Measurements from ENCODE around the gene PGAM1. TPM values are rescaled to one million over a fixed set of nuclear protein-coding genes. Genes with fewer than 3 reads are reported as not detected.

PGAM1 gene
- total RNA-seq, 1 experiment from 2014 or later, result 148 TPM

DNA sequence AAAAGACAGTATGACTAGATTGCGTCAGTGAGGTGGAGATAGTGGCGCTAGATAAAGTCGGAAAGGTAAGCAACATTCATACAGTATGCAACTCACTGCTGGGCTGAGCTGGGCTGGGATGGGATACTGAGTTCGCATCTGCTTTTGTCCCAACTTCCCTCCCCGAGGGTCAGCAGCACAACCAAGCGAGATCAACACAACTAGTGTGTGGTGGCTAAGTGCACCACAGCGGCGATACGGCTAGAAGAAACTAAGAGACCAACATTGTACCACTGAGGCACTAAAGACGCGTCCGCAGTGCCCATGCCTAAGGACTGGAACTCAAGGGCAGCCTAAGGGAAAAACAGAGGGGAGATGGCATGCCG lies 19.3 kb downstream of the PGAM1 start:
- no TSS peak for BruUV-seq (replicated peaks)
- Mint-ChIP-seq H3K4me3 (ENCODE audit: low read depth, unreplicated experiment) (peak overlapping the region; percentile 98), H3K27me3 (ENCODE audit: unreplicated experiment) (no peaks in the 10 kb centered on the region), H3K9me3 (ENCODE audit: low read depth, unreplicated experiment) (no peaks in the 10 kb centered on the region), H3K36me3 (ENCODE audit: insufficient read depth, unreplicated experiment) (peaks cover 28% of the 10 kb centered on the region), H3K27ac (ENCODE audit: unreplicated experiment) (peak overlapping the region; percentile 67), H3K4me1 (ENCODE audit: low read depth, unreplicated experiment) (peaks cover 15% of the 10 kb centered on the region)
- TF ChIP-seq, protein P1, sequence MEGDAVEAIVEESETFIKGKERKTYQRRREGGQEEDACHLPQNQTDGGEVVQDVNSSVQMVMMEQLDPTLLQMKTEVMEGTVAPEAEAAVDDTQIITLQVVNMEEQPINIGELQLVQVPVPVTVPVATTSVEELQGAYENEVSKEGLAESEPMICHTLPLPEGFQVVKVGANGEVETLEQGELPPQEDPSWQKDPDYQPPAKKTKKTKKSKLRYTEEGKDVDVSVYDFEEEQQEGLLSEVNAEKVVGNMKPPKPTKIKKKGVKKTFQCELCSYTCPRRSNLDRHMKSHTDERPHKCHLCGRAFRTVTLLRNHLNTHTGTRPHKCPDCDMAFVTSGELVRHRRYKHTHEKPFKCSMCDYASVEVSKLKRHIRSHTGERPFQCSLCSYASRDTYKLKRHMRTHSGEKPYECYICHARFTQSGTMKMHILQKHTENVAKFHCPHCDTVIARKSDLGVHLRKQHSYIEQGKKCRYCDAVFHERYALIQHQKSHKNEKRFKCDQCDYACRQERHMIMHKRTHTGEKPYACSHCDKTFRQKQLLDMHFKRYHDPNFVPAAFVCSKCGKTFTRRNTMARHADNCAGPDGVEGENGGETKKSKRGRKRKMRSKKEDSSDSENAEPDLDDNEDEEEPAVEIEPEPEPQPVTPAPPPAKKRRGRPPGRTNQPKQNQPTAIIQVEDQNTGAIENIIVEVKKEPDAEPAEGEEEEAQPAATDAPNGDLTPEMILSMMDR (IDR thresholded peaks at IDR 0.05; ENCODE audit: unreplicated experiment), result no peak
- DNase-seq, result no peak
- CTCF ChIA-PET, result no interaction called here
- intact Hi-C loops (cut with micrococcal nuclease; ENCODE audit: unreplicated experiment), result loop anchor here (1.0 kb wide), 1 partner anchor 38 kb away; no protein-coding TSS in a partner anchor

DNA sequence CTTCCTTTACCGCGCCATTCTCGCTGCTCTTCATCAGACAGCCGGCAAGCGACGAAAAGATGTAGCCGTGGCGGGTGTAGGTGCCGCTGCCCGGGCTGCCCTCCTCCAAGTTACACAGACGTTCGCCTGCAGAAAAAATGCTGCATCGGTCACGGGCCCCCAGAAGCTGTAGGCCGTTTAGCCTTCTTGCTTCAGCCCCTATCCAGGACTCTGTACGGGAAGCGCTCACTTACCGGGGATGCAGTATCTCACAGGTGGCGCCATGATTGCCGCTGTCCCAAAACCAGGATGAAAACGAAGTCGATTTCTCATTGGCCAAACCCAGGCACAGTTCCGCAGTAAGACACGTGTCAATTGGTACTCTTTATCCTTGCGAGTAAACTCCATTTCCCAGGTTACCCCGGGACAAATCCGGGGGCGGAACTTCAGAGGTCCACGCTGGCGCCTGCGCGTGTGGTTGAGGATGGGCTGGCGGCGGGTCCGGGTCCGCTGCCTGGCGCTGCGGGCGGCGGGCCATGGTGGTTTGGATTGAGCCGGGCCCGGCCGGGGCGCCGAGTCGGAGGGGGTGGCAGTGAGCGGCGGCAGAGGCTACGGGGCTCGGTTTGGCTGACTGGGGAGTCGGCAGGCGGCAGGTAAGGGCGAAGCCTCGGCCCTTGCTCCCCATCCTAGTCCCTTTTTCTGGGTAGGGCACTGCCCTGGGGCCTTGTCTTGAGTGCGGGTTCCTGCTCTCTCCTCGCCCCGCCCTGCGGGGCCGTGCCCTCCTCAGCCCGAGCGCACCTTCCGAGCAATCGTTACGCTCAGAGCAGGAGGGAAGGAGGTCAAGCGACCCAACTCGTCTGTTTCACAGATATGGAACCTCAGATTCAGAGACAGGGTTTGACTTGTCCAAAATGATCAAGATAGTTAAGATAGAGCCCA lies 20.0 kb downstream of the PGAM1 start, which contains the start of the genes EXOSC1 and ZDHHC16:
TSS of gene EXOSC1 (minus strand) at position 285 of the 918 bp plus-strand sequence. CDS start at position 264, 21 bp downstream.
TSS of gene ZDHHC16 (plus strand) at position 454 of the 918 bp plus-strand sequence. CDS start 5,501 bp downstream, outside the sequence.
- H3K27me3 Mint-ChIP-seq (ENCODE audit: unreplicated experiment), result no peaks in the 10 kb centered on the region
- H3K9me3 Mint-ChIP-seq (ENCODE audit: low read depth, unreplicated experiment), result no peaks in the 10 kb centered on the region
- CTCF ChIA-PET, result no interaction called here
- DNase-seq, result peak; percentile 82
- TF ChIP-seq, protein P1 (IDR thresholded peaks at IDR 0.05; ENCODE audit: unreplicated experiment), result no peak
- H3K36me3 Mint-ChIP-seq (ENCODE audit: insufficient read depth, unreplicated experiment), result peaks cover 30% of the 10 kb centered on the region
- H3K4me3 Mint-ChIP-seq (ENCODE audit: low read depth, unreplicated experiment), result peak within 1 kb of the TSS; percentile 98
- intact Hi-C loops (cut with micrococcal nuclease; ENCODE audit: unreplicated experiment), result loop anchor here (1.0 kb wide), 1 partner anchor 39 kb away; no protein-coding TSS in a partner anchor
- peaks cover 15% of the 10 kb centered on the region for H3K4me1 Mint-ChIP-seq (ENCODE audit: low read depth, unreplicated experiment)
- H3K27ac Mint-ChIP-seq (ENCODE audit: unreplicated experiment), result peak within 1 kb of the TSS; percentile 67
- BruUV-seq (replicated peaks), result TSS peak; percentile 70

DNA sequence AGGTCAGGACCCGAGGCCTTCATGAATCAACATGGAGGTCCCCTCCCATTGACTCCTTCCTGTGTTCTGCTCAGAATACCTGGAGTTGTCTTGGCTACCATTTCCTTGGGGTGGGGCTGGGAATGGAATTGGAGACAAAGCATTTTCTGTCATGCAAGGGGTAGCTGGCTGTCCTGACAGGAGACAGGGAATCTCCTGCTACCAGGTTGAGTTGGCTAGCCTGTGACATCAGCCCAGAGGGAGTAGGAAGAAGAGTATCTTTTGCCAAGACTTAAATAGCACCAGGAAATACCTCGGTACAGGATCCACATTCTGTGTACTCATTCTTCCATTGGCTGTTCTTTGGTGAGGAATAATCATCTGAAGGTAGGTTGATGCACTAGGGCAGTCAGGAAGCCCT lies 24.8 kb downstream of the PGAM1 start:
- no peak for DNase-seq
- H3K36me3 Mint-ChIP-seq (ENCODE audit: insufficient read depth, unreplicated experiment), result peaks cover 39% of the 10 kb centered on the region
- CTCF ChIA-PET, result no interaction called here
- TF ChIP-seq, protein P1 (IDR thresholded peaks at IDR 0.05; ENCODE audit: unreplicated experiment), result no peak
- H3K4me1 Mint-ChIP-seq (ENCODE audit: low read depth, unreplicated experiment), result no peaks in the 10 kb centered on the region
- H3K9me3 Mint-ChIP-seq (ENCODE audit: low read depth, unreplicated experiment), result no peaks in the 10 kb centered on the region
- intact Hi-C loops (cut with micrococcal nuclease; ENCODE audit: unreplicated experiment), result no loop called here
- H3K27me3 Mint-ChIP-seq (ENCODE audit: unreplicated experiment), result no peaks in the 10 kb centered on the region
- H3K4me3 Mint-ChIP-seq (ENCODE audit: low read depth, unreplicated experiment), result no peak overlapping the region
- no peak overlapping the region for H3K27ac Mint-ChIP-seq (ENCODE audit: unreplicated experiment)
- BruUV-seq (replicated peaks), result no TSS peak

DNA sequence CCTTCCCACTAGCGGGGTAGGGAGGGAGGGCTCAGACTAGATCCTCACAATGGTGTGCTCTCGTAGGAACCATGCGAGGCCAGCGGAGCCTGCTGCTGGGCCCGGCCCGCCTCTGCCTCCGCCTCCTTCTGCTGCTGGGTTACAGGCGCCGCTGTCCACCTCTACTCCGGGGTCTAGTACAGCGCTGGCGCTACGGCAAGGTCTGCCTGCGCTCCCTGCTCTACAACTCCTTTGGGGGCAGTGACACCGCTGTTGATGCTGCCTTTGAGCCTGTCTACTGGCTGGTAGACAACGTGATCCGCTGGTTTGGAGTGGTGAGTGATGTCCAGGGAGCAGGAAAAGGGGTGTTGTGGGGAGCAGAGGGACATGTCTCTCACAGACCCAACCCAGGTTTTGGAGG lies 25.6 kb downstream of the PGAM1 start:
- DNase-seq, result no peak
- Mint-ChIP-seq H3K4me1 (ENCODE audit: low read depth, unreplicated experiment) (no peaks in the 10 kb centered on the region), H3K27me3 (ENCODE audit: unreplicated experiment) (no peaks in the 10 kb centered on the region), H3K36me3 (ENCODE audit: insufficient read depth, unreplicated experiment) (peaks cover 32% of the 10 kb centered on the region), H3K9me3 (ENCODE audit: low read depth, unreplicated experiment) (no peaks in the 10 kb centered on the region), H3K27ac (ENCODE audit: unreplicated experiment) (no peak overlapping the region), H3K4me3 (ENCODE audit: low read depth, unreplicated experiment) (no peak overlapping the region)
- CTCF ChIA-PET, result no interaction called here
- BruUV-seq (replicated peaks), result no TSS peak
- intact Hi-C loops (cut with micrococcal nuclease; ENCODE audit: unreplicated experiment), result no loop called here
- TF ChIP-seq, protein P1 (IDR thresholded peaks at IDR 0.05; ENCODE audit: unreplicated experiment), result no peak

Data from Calu3 (cell line).